NT2/D1 (cell line): ENCODE results near the gene HCFC1.

Experiments
- SUZ12 ChIP-seq: IDR thresholded peaks from 2 replicates; pipeline ENCODE4 v1.6.1; 2011; ENCODE audit not compliant: insufficient read length, insufficient read depth; ENCODE audit errors: extremely low read depth
- YY1 ChIP-seq: IDR thresholded peaks from 2 replicates; pipeline ENCODE4 v1.6.1; 2011; ENCODE audit not compliant: insufficient read length, insufficient read depth
- ZNF274 ChIP-seq: IDR thresholded peaks from 2 replicates; pipeline ENCODE4 v1.6.1; 2011; ENCODE audit warnings: mild to moderate bottlenecking, low read depth, low read length

DNA sequence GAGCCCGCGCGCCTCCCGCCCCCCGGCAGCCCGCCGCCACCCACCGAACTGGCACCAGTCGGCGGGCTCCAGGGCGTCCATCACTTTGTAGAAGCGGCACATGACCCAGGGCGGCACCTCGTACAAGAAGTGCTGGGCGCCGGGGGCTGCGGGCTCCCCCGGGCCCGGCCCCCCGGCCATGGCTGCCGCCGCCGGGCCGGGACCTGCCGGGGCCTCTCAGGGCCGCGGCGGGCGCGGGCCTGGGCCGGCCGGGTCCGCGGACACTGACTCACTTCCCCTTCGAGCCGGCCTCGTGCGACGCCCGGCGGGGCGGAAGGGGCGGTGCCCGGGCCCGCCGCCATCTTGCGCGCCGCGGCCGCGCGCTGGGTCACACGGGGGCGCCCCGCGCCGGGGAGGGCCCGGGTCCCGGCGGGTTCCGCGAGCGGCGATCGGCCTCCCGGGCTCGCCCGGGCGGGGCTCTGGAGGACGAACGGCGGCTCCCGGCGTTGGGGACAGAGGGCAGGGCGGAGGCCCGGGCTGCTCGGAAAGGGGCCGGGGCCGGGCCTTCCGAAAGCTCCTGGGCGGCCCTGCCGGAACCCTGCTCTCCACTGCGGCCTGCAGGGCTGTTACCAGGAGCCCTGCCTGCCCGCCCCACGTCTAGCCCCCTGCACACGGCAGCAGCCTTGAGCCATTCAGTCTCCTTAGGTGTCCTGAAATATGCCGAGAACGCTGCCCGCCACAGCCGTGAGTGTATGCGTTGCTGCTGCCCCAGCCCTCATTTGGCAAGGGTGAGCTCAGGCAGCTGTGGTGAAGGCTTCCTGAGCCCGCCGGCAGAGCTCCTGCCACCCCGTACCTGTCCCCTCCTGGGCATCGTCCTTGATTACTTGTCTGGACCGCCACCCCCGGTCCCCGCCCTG, 48.3 kb upstream of the HCFC1 start, which contains the start of gene IRAK1:
- no peak for TF ChIP-seq SUZ12
- TF ChIP-seq YY1: peak; percentile 27
- no peak for TF ChIP-seq ZNF274
